HL-60/S4 (cell line): ENCODE data around the gene C16orf54.
"Not testable (repeated sequence)": the region's sequence is repeated elsewhere in the genome, so short reads cannot be mapped to it uniquely, and the experiment has no call there.

Experiments used
- in situ Hi-C: fragments of 300-500 bp; cut with MboI; formaldehyde crosslinking; loops from 2 replicates; pipeline ENCODE4 v1.14.3; 2022; ENCODE audit warnings: low sequenced_read_pairs

C16orf54 gene

DNA sequence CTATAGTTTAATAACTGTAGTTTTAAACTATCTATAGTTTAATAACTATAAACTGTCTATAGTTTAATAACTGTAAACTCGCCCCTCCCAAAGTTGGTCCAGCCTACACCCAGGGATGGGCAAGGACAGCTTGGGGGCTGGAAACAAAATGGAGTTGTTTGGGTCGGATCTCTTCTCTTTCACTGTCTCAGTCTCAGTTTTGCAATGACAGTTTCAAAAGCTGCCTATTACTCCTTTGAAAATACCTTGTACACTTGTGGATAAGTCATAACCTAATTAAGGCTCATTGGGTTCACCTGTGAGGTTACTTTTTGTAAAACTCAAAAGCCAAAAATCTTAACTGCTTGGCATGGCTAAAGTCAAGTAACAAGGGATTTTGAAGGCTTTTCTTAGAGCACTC lies 31.4 kb downstream of the C16orf54 start:
- in situ Hi-C loops, result no loop called here

GRCh38 chr16:29712809-29713208 lies 33.0 kb downstream of the C16orf54 start:
- in situ Hi-C loops, result no loop called here

- in situ Hi-C loops, result no loop called here
Observed at GRCh38 chr16:29710227-29711219, 35.3 kb downstream of the C16orf54 start.

DNA sequence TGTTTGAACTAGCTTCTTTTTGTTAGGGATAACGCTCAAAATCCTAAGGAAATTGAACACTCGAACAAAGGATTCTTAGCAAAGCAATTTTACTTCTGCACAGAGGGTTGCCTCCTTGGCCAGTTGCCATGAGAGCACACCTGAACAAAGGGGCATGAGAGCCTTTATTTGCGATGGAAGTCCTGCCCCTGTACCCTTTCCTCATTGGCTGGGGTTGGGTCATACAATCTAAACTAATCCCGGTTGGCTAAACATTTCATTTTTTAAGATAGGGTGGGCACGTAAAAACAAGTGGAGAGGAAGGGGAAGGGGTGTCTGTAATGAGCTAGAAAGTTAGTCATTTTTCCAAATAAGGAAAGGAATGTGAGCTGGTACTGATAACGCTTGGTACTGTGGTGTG lies 36.1 kb downstream of the C16orf54 start:
- in situ Hi-C loops, result not testable (repeated sequence)

GRCh38 chr16:29708917-29709600 lies 36.7 kb downstream of the C16orf54 start:
- in situ Hi-C loops, result no loop called here

- in situ Hi-C loops, result not testable (repeated sequence)
Observed at GRCh38 chr16:29707160-29707559, 38.6 kb downstream of the C16orf54 start.

DNA sequence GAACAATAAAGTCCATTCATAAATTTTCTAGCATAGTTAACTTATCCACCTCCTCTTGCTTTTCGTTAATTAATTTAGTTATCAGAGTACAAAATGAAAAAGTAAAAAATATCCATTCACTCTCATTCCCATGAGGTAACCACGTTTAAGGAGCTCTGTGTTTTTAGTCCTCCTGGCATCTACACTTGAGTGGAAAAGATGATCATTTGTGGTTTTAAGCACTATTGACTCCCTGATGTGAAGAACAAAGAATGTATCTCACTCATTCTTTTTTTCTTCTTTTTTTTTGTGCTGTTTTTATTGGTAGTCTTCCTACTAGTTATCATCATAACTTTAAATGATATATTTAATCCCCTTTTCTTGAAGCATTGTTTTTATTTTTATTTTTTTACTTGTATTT lies 40.8 kb downstream of the C16orf54 start:
- in situ Hi-C loops, result no loop called here

DNA sequence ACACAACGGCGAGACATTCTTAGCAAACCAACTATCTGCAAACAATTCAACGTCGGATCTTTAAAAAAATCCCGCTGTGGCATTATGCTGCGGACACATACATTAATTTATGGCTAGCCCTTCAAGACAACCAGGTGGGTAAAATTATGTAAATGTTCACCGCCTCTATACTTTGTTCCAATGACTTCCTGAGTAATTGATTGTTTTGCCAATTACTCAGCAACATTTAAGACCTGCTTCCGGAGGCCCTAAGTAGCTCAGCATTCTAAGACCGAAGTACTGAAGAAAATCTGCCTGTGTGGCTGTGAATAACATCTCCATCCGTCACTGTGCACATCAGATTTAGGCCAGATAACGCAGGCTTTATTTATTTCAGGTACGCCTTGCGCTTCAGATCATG lies 43.5 kb downstream of the C16orf54 start:
- in situ Hi-C loops, result no loop called here

DNA sequence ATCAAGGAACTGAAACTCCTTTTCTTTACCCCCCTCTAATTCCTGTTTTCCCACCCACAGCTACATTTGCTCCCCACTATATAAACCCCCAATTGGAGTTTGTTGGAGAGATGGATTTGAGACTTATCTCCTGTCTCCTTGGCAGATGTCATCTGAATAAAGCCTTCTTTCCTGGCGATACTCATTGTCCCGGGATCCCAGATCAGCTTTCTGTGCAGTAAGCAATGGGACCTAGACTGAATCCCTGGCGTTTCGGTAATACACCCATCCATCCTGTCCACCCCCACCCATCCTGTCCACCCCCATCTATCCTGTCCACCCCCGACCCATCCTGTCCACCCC lies 44.6 kb downstream of the C16orf54 start:
- in situ Hi-C loops, result no loop called here

- in situ Hi-C loops, result no loop called here
Observed at GRCh38 chr16:29700253-29700987, 45.4 kb downstream of the C16orf54 start.

DNA sequence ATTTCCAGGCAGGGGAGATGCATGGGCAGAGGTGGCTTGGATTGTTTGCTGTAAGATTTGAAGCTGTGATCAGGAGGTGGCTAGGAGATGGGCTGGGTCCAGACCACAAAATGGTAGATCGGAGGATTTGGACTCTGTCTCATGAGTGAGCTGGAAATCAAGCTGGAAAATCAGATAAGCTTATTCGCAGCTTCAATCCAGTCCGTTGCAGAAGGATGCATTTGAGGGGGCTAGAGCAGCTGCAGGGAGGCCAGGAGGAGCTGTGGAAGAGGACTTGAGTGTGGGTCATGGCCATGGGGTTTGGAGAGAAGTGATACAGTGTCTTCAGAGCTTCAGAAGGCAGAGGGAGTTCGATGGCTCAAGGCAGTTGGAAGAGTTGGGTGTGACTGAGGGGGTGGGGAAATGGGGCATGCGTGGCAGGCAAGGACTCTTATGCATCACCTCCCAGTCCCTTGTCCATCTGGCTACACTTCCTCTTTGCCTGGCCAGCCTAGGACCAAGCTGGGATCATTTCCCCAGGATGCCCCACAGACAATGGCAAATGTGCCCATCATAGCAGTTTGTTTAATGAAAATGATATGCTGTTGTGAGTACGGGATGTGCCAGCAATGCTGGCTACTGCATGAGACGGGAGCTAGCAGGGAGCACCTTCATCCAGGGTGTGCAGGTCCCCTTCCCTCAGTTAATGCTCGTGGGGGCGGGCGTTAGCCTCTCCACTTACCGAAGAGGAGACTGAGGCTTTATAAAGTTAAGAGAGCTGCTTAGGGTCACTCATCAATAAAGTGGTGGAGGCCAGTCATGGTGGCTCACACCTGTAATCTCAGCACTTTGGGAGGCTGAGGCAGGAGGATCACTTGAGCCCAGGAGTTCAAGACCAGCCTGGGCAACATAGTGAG lies 46.2 kb downstream of the C16orf54 start:
- in situ Hi-C loops, result loop anchor here (5.0 kb wide), 1 partner anchor 323 kb away; the partner anchor contains the start of gene C16orf92

DNA sequence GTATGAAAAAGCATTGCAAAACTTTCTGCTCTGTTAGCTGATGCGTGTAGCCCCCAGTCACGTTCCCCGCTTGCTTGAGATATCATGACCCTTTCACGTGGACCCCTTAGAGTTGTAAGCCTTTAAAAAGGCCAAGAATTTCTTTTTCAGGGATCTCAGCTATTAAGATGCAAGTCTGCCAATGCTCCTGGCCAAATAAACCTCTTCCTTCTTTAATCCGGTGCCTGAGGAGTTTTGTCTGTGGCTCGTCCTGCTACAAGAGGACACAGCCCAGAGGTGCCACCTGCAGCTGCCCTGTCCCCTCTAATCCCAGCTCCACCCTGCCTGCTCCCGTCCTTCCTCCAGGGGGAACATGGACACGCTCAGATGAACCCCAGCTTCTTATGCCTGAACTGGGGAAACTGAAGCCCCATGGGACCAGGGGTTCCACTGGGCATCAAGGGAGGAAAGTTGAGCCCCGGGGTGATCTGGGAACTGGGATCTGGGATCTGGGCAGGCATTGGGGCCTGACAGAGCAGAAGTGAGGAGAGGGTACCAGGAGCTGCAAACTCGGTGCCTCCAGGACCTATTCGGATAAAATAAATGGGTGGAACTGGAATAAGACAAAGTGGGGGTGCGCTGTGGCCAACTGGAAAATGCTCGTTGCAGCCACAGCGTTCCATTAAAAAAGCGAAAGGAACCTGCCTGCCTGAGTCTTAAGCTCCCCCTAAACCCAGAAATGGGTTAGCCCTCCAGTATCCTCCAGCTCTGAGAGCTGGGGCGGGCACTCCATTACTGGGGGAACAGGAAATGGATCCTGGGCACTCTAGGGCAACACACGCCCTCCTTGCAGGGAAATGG lies 47.1 kb downstream of the C16orf54 start:
- in situ Hi-C loops, result loop anchor here (5.0 kb wide), 1 partner anchor 324 kb away; the partner anchor contains the start of gene C16orf92

- in situ Hi-C loops, result loop anchor here (5.0 kb wide), 1 partner anchor 324 kb away; the partner anchor contains the start of gene C16orf92
Observed at GRCh38 chr16:29698042-29698441, 47.7 kb downstream of the C16orf54 start.

DNA sequence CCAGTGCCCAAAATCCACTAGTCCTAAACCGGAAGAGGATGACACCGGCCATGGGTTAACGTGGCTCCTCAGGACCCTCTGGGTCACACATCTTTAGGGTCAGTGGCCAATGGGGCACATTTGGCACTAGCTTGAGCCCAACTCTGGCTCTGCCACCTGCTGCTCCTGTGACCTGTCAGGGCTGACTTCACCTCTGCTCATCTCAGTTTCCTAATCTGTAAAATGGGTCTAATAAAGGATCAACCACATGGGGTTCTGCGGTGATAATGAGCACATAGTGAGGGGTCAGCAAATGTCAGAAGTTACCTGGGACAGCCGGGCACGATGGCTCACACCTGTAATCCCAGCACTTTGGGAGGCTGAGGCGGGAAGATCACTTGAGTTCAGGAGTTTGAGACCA lies 48.4 kb downstream of the C16orf54 start:
- in situ Hi-C loops, result loop anchor here (5.0 kb wide), 1 partner anchor 325 kb away; the partner anchor contains the start of gene C16orf92

DNA sequence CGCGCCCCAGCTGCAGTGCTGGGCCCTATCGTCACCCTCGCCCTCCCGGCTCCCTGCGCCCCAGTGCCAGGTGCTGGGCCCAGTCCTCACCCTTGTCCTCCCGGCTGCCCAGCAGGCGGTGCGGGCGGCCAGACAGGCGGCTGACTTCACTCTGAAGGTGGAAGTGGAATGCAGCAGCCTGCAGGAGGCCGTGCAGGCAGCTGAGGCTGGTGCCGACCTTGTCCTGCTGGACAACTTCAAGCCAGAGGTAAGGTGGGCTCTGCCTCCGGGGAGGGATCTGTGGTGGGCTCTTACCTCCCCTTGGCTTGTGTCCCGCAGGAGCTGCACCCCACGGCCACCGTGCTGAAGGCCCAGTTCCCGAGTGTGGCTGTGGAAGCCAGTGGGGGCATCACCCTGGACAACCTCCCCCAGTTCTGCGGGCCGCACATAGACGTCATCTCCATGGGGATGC lies 48.9 kb downstream of the C16orf54 start:
- in situ Hi-C loops, result loop anchor here (5.0 kb wide), 1 partner anchor 325 kb away; the partner anchor contains the start of gene C16orf92

DNA sequence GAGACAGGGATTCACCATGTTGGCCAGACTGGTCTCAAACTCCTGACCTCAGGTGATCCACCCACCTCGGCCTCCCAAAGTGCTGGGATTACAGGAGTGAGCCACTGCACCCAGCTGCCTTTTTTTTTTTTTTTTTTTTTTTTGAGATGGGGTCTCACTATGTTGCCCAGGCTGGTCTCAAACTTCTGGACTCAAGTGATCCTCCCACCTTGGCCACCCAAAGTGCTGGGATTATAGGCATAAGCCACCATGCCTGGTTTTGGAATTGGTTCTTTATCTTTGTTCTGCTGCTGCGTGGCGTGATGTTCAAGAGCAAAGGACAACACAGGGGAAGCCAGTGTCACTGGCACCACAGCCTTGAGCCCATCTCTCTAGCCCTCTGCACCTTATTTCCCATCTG lies 50.1 kb downstream of the C16orf54 start:
- in situ Hi-C loops, result loop anchor here (5.0 kb wide), 1 partner anchor 327 kb away; the partner anchor contains the start of gene C16orf92

- in situ Hi-C loops, result loop anchor here (5.0 kb wide), 1 partner anchor 328 kb away; the partner anchor contains the start of gene C16orf92
Observed at GRCh38 chr16:29694384-29695195, 51.2 kb downstream of the C16orf54 start.

DNA sequence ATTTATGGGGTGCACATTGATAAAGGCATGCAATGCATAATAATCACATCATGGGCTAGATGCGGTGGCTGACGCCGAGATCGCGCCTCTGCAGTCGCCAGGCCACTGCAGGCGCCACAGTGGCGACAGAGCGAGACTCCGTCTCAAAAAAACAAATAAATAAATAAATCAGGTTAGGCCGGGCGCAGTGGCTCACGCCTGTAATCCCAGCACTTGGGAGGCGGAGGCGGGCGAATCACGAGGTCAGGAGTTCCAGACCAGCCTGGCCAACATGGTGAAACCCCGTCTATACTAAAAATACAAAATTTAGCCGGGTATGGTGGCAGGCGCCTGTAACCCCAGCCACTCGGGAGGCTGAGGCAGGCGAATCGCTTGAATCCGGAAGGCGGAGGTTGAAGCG lies 53.2 kb downstream of the C16orf54 start:
- in situ Hi-C loops, result not testable (repeated sequence)
